Muscle of arm (tissue), 12 donors: ENCODE measurements around the gene SGIP1. TPM values are rescaled to one million over a fixed set of nuclear protein-coding genes. Genes with fewer than 3 reads are reported as not detected.
"Not testable (repeated sequence)": the region's sequence is repeated elsewhere in the genome, so short reads cannot be mapped to it uniquely, and the experiment has no call there.

Experiments
- DNase-seq: peaks from one replicate; pipeline ENCODE4 v3.0.0-alpha.2; 2013
- polyA plus RNA-seq, 12 donors: library from polyadenylated mRNA; unstranded; fragments of 120-200 nt; gene quantifications; one replicate each; pipeline ENCODE4 v1.2.1, GENCODE V29; 2013; ENCODE audit not compliant: insufficient read length in 12 of 12

The SGIP1 gene
- polyA plus RNA-seq, 12 donors: 1.1 to 5.3 (median 2.2) TPM; not detected in 1

DNA sequence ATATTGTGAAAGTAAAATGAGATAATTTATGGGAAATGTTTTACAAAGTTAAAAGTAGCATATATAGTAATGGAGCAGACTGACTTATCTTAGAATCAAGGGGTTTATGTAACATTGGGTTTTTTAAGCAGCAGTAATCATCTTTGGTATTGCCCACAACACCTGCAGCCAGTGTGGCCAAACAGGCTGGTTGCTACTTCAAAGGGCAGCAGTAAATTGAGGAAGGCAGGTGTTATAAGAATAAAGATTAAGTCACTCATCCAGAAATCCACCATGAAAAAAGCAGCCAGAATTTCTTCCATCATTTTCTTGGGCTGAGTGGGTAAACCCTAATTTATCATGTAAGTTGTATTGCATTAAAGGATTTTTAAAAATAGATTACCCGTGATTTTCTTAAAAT, 235.0 kb downstream of the SGIP1 start:
- DNase-seq: no peak

- DNase-seq: no peak
These were observed 235.7 kb downstream of the SGIP1 start for GRCh38 chr1:66769512-66770229.

- no peak for DNase-seq
These were observed 236.3 kb downstream of the SGIP1 start for GRCh38 chr1:66770240-66770639.

DNA sequence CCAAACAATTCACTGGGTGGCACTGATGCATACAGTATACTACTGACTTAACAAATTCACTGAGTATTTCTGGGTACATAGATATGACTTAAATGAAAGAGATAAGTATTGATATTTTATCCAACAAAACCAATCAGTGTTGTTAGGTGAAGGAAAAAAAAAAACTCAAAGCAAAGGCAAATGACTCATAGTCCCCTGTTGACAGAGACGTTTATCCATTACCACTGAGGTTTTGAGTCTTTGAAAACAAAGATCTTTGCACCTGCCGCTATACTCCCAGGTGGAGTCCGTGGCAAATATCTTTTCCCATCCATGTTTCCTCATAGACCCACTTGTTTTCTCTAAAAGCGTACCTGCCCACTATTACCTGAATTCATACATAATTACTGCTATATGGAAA, 236.7 kb downstream of the SGIP1 start:
- DNase-seq: no peak

DNA sequence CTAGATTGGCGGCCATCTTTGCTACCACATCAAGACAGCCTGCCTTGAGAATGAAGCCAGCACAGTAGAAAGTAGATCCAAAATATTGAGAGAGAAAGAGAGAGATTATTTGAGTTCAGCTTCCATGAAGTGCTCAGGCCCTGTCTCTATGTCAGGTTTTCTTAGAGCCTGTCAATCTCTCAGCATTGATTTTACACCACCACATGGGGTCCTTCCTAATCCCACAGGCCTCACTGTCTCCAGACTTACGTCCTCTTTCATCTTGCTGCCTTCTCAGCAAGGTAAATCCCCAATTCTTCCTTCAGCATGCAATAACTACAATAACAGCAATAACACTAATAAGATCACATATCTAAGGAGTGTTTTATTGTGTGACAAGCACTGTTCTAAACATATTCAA, 239.3 kb downstream of the SGIP1 start:
- no peak for DNase-seq

GRCh38 chr1:66774438-66774837, 240.5 kb downstream of the SGIP1 start:
- no peak for DNase-seq

DNA sequence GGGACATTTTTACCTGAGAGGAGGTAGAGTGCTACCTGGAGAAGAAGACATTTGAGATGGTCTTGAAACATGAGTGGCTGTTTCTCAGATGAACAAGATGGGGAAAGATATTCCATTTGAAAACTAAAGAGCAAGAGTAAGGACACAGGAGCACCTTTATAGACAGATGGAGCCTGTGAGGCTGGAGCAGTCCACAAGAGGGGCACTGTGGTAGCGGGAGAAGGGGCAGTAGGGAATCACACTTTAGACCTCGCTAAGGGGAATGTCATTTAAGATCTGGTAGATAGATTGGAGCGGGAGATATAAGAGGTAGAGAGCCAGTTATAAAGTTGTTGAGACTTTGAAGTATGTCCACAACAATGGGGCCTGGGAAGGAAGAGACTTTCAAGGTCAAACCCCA, 241.7 kb downstream of the SGIP1 start:
- DNase-seq: no peak

- DNase-seq: no peak
These were observed 243.9 kb downstream of the SGIP1 start for GRCh38 chr1:66777831-66778230.

DNA sequence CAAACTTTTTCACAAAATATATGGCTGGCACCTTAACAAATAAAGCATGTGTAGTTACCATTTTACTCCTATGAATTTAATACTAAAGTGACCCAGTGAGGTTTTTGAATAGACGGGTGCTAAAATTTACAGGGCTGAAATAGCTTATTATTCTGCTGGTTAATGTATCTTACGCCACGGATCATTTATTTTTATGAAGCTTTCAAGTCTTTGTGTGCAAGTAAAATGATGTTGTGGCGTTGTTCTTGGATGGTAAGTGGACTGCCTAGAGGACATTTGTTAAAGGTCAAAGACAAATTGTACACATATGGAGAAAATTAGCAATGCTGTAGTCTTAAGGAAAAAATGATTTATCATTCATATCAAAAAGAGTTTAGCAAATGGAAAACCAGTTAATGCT, 244.3 kb downstream of the SGIP1 start:
- DNase-seq: no peak

DNA sequence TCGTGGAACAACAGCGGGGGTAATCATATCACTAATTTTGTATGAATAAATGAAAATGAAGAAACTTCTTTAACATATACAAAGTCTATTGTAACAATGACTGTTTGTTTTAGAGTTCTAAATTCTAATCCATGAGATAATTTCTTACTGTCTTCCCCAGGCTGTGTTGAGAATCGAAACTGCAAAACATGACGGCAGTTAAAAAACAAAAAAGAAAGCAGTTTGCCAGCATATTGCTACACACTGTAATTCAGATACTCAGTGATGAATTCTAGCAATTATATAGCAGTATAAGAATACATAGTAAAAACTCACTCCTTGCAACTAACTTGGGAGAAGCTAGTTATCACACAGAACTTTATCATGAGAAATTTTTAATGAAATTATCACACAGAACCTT, 245.0 kb downstream of the SGIP1 start:
- no peak for DNase-seq

DNA sequence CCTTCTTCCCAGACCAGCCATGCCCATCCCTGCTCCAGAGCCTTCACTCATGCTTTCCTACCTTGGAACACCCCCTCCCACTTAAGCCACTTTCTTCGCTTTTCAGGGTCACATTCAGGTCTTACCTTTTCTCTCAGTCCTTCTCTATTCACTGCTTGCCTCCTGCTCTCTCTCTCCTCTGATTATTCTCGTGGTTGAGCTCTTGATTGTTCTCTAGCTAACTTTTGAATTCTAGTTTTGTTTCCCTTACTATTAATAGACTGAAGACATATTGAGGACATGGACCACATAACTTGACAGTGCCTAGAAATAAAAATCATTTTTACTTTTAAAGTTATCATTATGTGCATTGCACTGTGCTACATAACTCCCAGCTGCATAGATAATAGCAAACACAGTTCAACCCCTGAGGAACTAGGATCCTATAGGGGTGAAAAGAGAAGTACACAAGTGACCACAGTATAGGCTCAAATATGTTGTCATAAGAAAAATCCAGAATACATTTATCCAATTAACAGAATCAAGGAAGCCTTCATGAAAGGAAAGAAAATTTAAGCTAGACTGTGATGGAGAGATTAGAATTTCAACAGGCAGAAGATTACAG, 245.6 kb downstream of the SGIP1 start:
- DNase-seq: no peak

DNA sequence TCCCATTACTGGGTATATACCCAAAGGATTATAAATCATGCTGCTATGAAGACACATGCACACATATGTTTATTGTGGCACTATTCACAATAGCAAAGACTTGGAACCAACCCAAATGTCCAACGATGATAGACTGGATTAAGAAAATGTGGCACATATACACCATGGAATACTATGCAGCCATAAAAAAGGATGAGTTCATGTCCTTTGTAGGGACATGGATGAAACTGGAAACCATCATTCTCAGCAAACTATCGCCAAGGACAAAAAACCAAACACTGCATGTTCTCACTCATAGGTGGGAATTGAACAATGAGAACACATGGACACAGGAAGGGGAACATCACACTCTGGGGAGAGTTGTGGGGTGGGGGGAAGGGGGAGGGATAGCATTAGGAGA, 251.8 kb downstream of the SGIP1 start:
- not testable (repeated sequence) for DNase-seq

- DNase-seq: no peak
These were observed 253.7 kb downstream of the SGIP1 start for GRCh38 chr1:66787641-66788040.

- DNase-seq: no peak
These were observed 254.4 kb downstream of the SGIP1 start for GRCh38 chr1:66788231-66788939.

- no peak for DNase-seq
These were observed 258.0 kb downstream of the SGIP1 start for GRCh38 chr1:66791621-66792610.

GRCh38 chr1:66795839-66796238, 261.9 kb downstream of the SGIP1 start:
- not testable (repeated sequence) for DNase-seq

Other genes with a start within 250 kb of the SGIP1 start
- gene DYNLT5, start 218.3 kb downstream of the SGIP1 start, polyA plus RNA-seq: 1 to 10 TPM in 10 of 12 donors, not detected in 2; 2.0 to 6.9 (median 4.6) TPM